GM21619 (cell line): ENCODE results near the gene POMT1.
"Not testable (repeated sequence)": the region's sequence is repeated elsewhere in the genome, so short reads cannot be mapped to it uniquely, and the experiment has no call there.

ENCODE experiments used
- ATAC-seq: cut with Tn5 transposase; IDR thresholded peaks from one replicate; pipeline ENCODE4 v1.9.1; 2021; ENCODE audit not compliant: unreplicated experiment

Gene POMT1

GRCh38 chr9:131502781-131503625 lies at the start of gene POMT1:
TSS of gene POMT1 (plus strand) at chr9:131502918. CDS start at chr9:131504219, 1,301 bp downstream.
- peak; percentile 72 for ATAC-seq

- no peak for ATAC-seq
Measured at GRCh38 chr9:131454028-131454427, 48.7 kb upstream of the POMT1 start.

- ATAC-seq = not testable (repeated sequence)
Measured at GRCh38 chr9:131455655-131456054, 47.1 kb upstream of the POMT1 start.

- no peak for ATAC-seq
Measured at GRCh38 chr9:131457746-131458145, 45.0 kb upstream of the POMT1 start.

GRCh38 chr9:131459056-131459455 lies 43.7 kb upstream of the POMT1 start:
- no peak for ATAC-seq

GRCh38 chr9:131461166-131461565 lies 41.6 kb upstream of the POMT1 start:
- no peak for ATAC-seq

GRCh38 chr9:131464354-131465000 lies 38.2 kb upstream of the POMT1 start:
- ATAC-seq = no peak

- no peak for ATAC-seq
Measured at GRCh38 chr9:131465401-131465800, 37.3 kb upstream of the POMT1 start.

GRCh38 chr9:131467214-131467935 lies 35.3 kb upstream of the POMT1 start:
- no peak for ATAC-seq

GRCh38 chr9:131468031-131468430 lies 34.7 kb upstream of the POMT1 start:
- ATAC-seq = no peak

- ATAC-seq = no peak
Measured at GRCh38 chr9:131469356-131469755, 33.4 kb upstream of the POMT1 start.

- ATAC-seq = no peak
Measured at GRCh38 chr9:131469951-131470350, 32.8 kb upstream of the POMT1 start.

GRCh38 chr9:131470581-131470991 lies 32.1 kb upstream of the POMT1 start:
- ATAC-seq = no peak

- ATAC-seq = not testable (repeated sequence)
Measured at GRCh38 chr9:131472085-131472484, 30.6 kb upstream of the POMT1 start.

GRCh38 chr9:131473198-131473885 lies 29.4 kb upstream of the POMT1 start:
- no peak for ATAC-seq

- no peak for ATAC-seq
Measured at GRCh38 chr9:131473891-131474290, 28.8 kb upstream of the POMT1 start.

- no peak for ATAC-seq
Measured at GRCh38 chr9:131474711-131475110, 28.0 kb upstream of the POMT1 start.

GRCh38 chr9:131475111-131475955 lies 27.4 kb upstream of the POMT1 start:
- no peak for ATAC-seq

- no peak for ATAC-seq
Measured at GRCh38 chr9:131475956-131476776, 26.6 kb upstream of the POMT1 start.
